Osteocyte (in vitro differentiated cells): ENCODE data around the gene BABAM2. TPM values are rescaled to one million over a fixed set of nuclear protein-coding genes. Genes with fewer than 3 reads are reported as not detected.

Source experiments
- DNase-seq: peaks from one replicate; pipeline ENCODE4 v3.0.0; 2021; ENCODE audit warnings: mixed read lengths; ENCODE audit not compliant: unreplicated experiment; ENCODE audit errors: extremely low spot score
- H3K27ac Mint-ChIP-seq: one replicate; pipeline ENCODE4 v1.8.0; 2021; ENCODE audit warnings: mild to moderate bottlenecking, mixed read lengths; ENCODE audit not compliant: unreplicated experiment
- H3K27me3 Mint-ChIP-seq: one replicate; pipeline ENCODE4 v1.8.0; 2021; ENCODE audit warnings: mixed read lengths; ENCODE audit not compliant: unreplicated experiment
- H3K36me3 Mint-ChIP-seq: one replicate; pipeline ENCODE4 v1.8.0; 2021; ENCODE audit warnings: mixed read lengths; ENCODE audit not compliant: unreplicated experiment
- H3K4me1 Mint-ChIP-seq: one replicate; pipeline ENCODE4 v1.8.0; 2021; ENCODE audit warnings: mixed read lengths; ENCODE audit not compliant: unreplicated experiment
- H3K4me3 Mint-ChIP-seq: one replicate; pipeline ENCODE4 v1.8.0; 2021; ENCODE audit warnings: mild to moderate bottlenecking, moderate library complexity, mixed read lengths; ENCODE audit not compliant: unreplicated experiment
- H3K9me3 Mint-ChIP-seq: one replicate; pipeline ENCODE4 v1.8.0; 2021; ENCODE audit warnings: mixed read lengths; ENCODE audit not compliant: unreplicated experiment
- total RNA-seq: library from RNA; stranded (reverse); gene quantifications from 2 replicates; pipeline ENCODE4 v1.2.1, GENCODE V29; 2021
- TF ChIP-seq, protein P1 (sequence below): fragments of 200-600 bp; sonication (generic); IDR thresholded peaks from 2 replicates; pipeline ENCODE4 v1.5.0; 2021; ENCODE audit warnings: antibody characterized with exemption, mild to moderate bottlenecking, moderate library complexity

BABAM2 gene
- total RNA-seq, 1 donor from 2014 or later = 43.6 TPM

DNA sequence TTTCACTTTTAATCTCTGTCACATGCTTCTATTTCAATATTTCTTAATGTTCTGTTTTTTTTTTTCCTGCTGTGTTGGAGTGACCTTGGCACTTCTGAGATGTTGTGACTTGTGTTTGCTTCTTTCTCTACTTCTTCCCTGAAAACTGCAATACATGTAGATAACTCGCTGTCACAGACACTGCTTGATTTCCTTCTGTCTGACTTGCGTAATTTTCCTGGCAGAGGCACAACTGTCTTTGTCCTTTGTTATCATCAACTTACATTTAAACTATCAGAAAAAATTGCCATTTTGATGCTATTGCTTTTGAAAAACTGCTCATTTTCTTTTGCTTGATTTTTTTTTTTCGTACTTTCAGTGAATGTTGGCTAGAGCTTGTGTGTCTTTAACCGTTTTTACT is 69.0 kb downstream of the BABAM2 start:
- Mint-ChIP-seq H3K4me3 (no peak overlapping the region), H3K9me3 (peaks cover 5% of the 10 kb centered on the region), H3K27ac (peak overlapping the region; percentile 73), H3K27me3 (no peaks in the 10 kb centered on the region), H3K4me1 (peaks cover 55% of the 10 kb centered on the region), H3K36me3 (peaks cover 7% of the 10 kb centered on the region)
- no peak for DNase-seq
- TF ChIP-seq, protein P1, sequence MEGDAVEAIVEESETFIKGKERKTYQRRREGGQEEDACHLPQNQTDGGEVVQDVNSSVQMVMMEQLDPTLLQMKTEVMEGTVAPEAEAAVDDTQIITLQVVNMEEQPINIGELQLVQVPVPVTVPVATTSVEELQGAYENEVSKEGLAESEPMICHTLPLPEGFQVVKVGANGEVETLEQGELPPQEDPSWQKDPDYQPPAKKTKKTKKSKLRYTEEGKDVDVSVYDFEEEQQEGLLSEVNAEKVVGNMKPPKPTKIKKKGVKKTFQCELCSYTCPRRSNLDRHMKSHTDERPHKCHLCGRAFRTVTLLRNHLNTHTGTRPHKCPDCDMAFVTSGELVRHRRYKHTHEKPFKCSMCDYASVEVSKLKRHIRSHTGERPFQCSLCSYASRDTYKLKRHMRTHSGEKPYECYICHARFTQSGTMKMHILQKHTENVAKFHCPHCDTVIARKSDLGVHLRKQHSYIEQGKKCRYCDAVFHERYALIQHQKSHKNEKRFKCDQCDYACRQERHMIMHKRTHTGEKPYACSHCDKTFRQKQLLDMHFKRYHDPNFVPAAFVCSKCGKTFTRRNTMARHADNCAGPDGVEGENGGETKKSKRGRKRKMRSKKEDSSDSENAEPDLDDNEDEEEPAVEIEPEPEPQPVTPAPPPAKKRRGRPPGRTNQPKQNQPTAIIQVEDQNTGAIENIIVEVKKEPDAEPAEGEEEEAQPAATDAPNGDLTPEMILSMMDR = no peak

DNA sequence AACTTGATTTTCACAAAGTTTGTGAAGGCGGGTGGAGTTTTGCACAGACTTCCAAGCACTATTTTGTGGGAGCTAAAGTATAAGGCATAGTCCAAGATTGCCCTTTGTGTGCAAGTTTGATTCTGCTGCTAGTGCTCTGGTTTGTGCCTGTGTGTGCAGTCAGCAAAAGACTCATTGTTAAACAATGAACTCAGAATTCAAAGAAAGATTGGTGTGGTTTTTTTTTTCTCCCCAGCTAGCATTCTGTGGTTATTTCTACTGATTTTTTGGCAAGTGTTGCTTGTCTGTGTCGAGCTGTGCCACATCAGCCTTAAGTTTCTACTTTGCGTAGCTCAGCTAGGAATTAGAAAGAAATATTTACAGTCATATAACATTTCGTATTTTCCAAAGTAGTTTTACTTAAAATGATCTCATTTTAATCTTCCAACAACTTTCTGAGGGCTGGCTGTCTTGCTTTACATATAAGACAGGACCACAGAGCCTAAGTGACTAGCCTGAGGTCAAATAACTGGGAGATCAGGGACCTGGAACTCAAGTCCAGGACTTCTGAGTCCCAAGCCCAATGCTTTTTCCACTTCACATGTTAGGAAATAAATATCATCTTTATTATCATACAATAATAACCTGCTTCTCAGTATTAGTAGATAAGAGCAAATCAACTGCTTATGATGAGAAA is 69.8 kb downstream of the BABAM2 start:
- no peak for DNase-seq
- H3K4me1 Mint-ChIP-seq = peaks cover 46% of the 10 kb centered on the region
- H3K4me3 Mint-ChIP-seq = no peak overlapping the region
- peaks cover 5% of the 10 kb centered on the region for H3K9me3 Mint-ChIP-seq
- TF ChIP-seq, protein P1 = no peak
- H3K36me3 Mint-ChIP-seq = peaks cover 8% of the 10 kb centered on the region
- H3K27ac Mint-ChIP-seq = peak overlapping the region; percentile 73
- no peaks in the 10 kb centered on the region for H3K27me3 Mint-ChIP-seq

DNA sequence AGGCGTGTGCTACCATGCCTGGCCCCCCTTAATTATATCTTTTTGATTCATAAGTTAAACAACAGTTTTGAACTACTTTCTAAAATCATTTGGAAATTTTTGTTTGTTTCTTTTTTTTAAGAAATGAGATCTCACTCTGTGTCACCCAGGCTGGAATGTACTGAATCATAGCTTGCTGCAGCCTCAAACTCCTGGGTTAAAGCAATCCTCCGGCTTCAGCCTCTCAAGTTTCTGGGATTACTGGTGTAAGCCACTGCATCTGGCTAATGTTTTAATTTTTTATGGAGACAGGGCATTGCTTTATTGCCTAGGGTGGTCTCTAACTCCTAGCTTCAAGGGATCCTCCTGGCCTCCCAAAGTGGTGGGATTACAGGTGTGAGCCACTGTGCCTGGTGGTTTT is 71.5 kb downstream of the BABAM2 start:
- DNase-seq = no peak
- TF ChIP-seq, protein P1 = no peak
- Mint-ChIP-seq H3K36me3 (peaks cover 8% of the 10 kb centered on the region), H3K27ac (no peak overlapping the region), H3K4me1 (peaks cover 46% of the 10 kb centered on the region), H3K27me3 (no peaks in the 10 kb centered on the region), H3K9me3 (peaks cover 5% of the 10 kb centered on the region), H3K4me3 (no peak overlapping the region)

DNA sequence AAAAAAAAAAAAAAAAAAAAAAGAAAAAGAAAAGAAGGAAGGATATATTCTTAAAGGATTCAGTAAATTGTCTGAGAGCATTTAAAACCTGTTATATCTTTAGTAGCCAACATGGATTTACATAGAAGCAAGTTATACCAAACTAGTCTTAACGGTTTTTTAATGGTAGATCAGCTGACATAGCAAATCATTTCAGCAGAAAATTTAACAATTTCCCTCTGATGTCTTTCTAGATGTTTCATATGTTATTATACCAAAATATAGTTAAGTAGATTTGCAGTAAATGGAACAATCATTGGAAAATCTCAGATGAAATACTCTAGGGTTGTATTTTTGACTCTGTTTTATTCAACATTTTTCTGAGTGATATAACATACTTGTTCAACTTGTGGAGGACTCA is 72.9 kb downstream of the BABAM2 start:
- Mint-ChIP-seq H3K4me1 (peaks cover 45% of the 10 kb centered on the region), H3K27ac (no peak overlapping the region)

DNA sequence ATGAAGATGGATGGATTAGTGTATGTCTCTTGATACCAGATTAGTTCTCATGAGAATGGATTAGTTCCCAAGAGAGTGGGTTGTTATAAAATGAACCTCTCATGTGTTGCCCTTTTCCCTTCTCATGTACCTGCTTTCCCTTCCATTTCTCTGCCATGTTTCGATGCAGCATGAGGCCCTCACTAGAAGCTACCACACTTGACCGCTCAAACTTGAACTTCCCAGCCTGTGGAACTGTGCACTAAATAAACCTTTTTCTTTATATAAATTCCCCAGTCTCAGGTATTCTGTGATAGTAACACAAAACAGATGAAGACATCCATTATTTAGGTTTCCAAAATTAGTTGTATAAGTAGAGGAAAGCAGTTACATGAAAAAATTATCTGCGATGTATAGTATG is 73.5 kb downstream of the BABAM2 start:
- H3K4me3 Mint-ChIP-seq = no peak overlapping the region
- H3K9me3 Mint-ChIP-seq = peaks cover 17% of the 10 kb centered on the region
- peaks cover 14% of the 10 kb centered on the region for H3K36me3 Mint-ChIP-seq
- H3K27ac Mint-ChIP-seq = no peak overlapping the region
- no peak for DNase-seq
- peaks cover 43% of the 10 kb centered on the region for H3K4me1 Mint-ChIP-seq
- H3K27me3 Mint-ChIP-seq = no peaks in the 10 kb centered on the region
- TF ChIP-seq, protein P1 = no peak

More for the DNA sequence above, 72.9 kb downstream of the BABAM2 start:
- DNase-seq = no peak
- TF ChIP-seq, protein P1 = no peak
- no peak overlapping the region for H3K4me3 Mint-ChIP-seq
- no peaks in the 10 kb centered on the region for H3K27me3 Mint-ChIP-seq
- H3K36me3 Mint-ChIP-seq = peaks cover 14% of the 10 kb centered on the region
- peaks cover 12% of the 10 kb centered on the region for H3K9me3 Mint-ChIP-seq
